Measurements from ENCODE around the gene PPP1R1B. TPM values are rescaled to one million over a fixed set of nuclear protein-coding genes. Genes with fewer than 3 reads are reported as not detected.
"Not testable (repeated sequence)": the region's sequence is repeated elsewhere in the genome, so short reads cannot be mapped to it uniquely, and the experiment has no call there.

Gene PPP1R1B
- total RNA-seq (2014; rRNA removed; shearing (Covaris generic)), result not detected in 2 replicates

DNA sequence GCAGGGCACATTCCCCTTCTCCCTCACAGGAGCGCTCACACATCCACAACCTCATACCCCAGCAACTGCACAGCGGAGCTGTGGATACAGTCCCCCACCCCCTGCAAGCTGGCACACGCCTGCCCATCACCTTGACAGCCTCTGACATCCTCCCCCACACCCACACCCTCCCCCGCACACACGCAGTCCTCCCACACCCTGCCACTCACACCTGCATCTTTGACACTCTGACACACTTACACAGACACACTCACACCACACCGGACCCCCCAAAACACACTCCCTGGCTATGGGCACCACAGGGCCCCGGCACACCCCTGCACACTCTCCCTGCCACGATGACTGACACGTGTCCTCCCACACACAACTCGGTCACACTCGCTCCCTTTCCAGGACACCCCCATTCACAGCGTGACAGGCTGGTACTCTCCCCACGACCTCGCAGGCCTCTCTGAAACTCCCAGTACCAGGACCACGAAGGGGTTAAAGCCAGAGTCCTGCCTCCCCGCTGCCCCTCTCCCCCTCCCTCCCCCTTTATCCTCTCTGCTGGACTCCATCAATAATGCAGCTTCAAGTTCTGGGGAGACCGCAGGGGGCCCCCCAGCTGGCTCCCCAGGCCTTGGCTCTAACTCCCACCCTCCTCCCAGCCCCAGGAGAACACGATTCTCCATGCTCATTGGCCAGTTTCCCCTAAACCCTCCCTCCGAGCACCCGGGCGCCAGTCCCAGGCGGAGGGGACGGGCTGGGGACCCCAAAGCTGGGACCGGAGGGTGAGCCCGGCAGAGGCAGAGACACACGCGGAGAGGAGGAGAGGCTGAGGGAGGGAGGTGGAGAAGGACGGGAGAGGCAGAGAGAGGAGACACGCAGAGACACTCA is at the start of gene PPP1R1B:
Gene PPP1R1B (plus strand): TSS at position 782 of the 876 bp plus-strand sequence. CDS start 441 bp downstream, outside the sequence.
- H3K27me3 ChIP-seq, result peaks cover 13% of the 10 kb centered on the region; the same call in 1 of the 2 replicates
- no peak within 1 kb of the TSS for H3K4me3 ChIP-seq
- H3K36me3 ChIP-seq, result no peaks in the 10 kb centered on the region

DNA sequence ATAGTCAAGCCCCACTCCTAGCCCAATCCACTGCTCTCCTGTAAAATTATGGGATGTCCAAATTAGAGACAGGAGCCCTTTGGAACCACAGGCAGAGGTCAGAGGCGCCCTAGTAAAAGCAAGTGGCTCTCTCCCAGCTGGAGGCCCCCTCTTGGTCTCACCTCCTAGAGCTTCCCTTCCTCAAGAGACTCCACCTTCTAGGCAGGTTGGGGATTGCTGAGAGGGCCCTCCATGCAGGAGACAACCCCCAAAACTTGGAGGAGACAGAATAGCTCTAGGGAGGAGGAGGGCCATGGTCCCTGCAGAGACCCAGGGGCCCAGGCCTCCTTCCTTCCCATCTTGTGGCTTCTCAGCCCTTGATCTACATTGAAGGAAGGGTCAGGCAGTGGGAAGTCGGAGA is 48.5 kb upstream of the PPP1R1B start:
- Histone ChIP-seq H3K36me3 (no peaks in the 10 kb centered on the region), H3K4me1 (peaks cover 2% of the 10 kb centered on the region; the same call in 1 of the 2 replicates), H3K4me3 (no peak overlapping the region), H3K9me3 (replicated peaks) (no peaks in the 10 kb centered on the region), H3K27me3 (peaks cover 11% of the 10 kb centered on the region), H3K27ac (no peak overlapping the region)
- DNase-seq, result no peak

More for the DNA sequence above, at the start of gene PPP1R1B:
- Histone ChIP-seq H3K9me3 (replicated peaks) (no peaks in the 10 kb centered on the region), H3K27ac (no peak within 1 kb of the TSS), H3K4me1 (peaks cover 6% of the 10 kb centered on the region; the same call in 1 of the 2 replicates)
- DNase-seq, result no peak

DNA sequence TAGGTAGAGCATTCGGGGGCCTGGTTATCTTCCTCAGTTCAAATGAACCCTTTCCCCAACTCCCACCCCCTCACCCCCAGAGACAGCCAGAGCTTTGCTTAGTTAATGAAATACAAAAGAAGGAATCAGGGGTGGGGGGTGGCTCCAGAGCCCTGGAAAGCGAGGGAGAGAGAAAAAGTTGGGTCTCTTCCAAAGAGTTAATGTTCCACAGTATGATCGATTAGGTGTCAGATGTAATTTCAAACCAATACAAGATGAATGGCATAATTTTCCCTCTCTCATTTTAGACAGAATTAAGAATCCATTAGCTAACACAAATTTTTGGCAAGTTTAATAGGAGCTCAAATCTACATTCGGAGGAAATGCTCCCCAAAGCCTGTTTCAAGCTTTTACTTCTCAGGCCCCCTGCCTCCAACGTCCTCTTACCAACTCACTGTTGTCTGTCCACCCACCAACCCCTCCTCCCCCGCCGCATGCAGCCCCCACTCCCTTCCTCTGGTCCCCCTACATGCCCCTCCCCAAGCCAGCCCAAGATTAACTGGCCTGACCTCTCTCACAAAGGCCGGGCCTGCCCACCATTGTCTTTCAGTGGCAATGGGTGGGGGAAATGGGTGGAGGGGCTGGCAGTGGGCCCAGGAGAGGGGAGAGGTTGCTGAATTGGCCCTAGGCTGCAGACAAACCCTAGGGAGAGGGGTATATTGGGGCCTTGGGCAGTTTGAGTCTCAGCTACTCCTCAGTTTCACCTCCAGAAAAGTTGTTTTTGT is 47.3 kb upstream of the PPP1R1B start:
- Histone ChIP-seq H3K27ac (no peak overlapping the region), H3K4me3 (no peak overlapping the region), H3K4me1 (no peaks in the 10 kb centered on the region), H3K27me3 (peaks cover 11% of the 10 kb centered on the region), H3K36me3 (no peaks in the 10 kb centered on the region), H3K9me3 (replicated peaks) (no peaks in the 10 kb centered on the region)
- no peak for DNase-seq

GRCh38 chr17:39580082-39580468 is 46.7 kb upstream of the PPP1R1B start:
- Histone ChIP-seq H3K27me3 (peaks cover 11% of the 10 kb centered on the region), H3K27ac (no peak overlapping the region), H3K4me1 (no peaks in the 10 kb centered on the region), H3K4me3 (no peak overlapping the region), H3K9me3 (replicated peaks) (no peaks in the 10 kb centered on the region), H3K36me3 (no peaks in the 10 kb centered on the region)
- no peak for DNase-seq

DNA sequence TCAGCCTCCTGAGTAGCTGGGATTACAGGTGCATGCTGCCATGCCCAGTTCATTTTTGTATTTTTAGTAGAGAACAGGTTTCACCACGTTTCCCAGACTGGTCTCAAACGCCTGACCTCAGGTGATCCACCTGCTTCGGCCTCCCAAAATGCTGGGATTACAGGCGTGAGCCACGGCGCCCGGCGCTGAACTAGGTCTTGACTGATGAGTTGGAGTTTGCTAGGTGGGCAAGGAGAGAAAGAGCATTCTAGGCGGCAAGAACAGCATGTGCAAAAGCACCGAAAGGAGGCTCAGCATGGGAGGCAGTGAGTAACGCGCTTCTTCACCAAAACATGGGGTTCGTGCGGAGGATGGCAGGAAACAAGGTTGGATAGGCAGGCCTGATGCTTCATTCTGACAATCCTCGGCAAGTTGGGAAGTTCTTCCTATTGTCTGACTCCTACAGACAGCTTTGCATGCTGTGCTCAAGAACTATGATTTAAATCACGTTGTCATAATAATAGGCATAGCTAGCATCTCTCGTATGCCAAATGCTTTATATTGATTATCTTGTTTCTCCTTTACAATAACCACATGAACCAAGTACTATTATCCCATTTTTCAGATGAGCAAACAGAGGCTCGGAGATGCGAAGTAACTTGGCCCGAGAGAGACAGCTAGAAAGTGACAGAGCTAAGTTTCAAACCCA is 45.5 kb upstream of the PPP1R1B start:
- peaks cover 11% of the 10 kb centered on the region for H3K27me3 ChIP-seq
- no peaks in the 10 kb centered on the region for H3K4me1 ChIP-seq
- no peak overlapping the region for H3K4me3 ChIP-seq
- DNase-seq, result no peak
- H3K36me3 ChIP-seq, result no peaks in the 10 kb centered on the region
- H3K9me3 ChIP-seq (replicated peaks), result no peaks in the 10 kb centered on the region
- H3K27ac ChIP-seq, result no peak overlapping the region

GRCh38 chr17:39581759-39582085 is 45.0 kb upstream of the PPP1R1B start:
- Histone ChIP-seq H3K27me3 (peaks cover 11% of the 10 kb centered on the region), H3K27ac (no peak overlapping the region), H3K36me3 (no peaks in the 10 kb centered on the region), H3K9me3 (replicated peaks) (no peaks in the 10 kb centered on the region), H3K4me3 (no peak overlapping the region), H3K4me1 (no peaks in the 10 kb centered on the region)
- DNase-seq, result no peak

DNA sequence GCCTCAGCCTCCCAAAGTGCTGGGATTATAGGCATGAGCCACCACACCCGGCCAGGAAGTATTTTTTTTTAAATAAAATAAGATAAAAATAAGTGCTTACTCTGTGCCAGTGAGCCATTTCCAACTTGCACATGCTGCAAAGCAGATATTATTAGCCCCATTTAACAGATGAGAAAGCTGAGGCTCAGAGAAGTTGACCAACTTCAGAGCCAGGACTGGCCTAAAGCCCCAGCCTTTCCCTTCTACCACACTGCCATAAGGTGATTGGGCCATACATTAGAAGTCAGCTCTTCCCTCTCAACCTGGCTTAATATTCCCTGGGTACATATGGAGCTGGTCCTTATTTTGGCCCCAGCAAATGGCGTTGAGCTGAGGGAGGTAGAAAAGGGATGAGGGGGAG is 44.1 kb upstream of the PPP1R1B start:
- no peak for DNase-seq
- no peaks in the 10 kb centered on the region for H3K9me3 ChIP-seq (replicated peaks)

GRCh38 chr17:39590180-39590579 is 36.6 kb upstream of the PPP1R1B start:
- H3K27me3 ChIP-seq; H3K27ac ChIP-seq; H3K9me3 ChIP-seq (replicated peaks); H3K4me3 ChIP-seq; H3K36me3 ChIP-seq; DNase-seq: not testable (repeated sequence)
- H3K4me1 ChIP-seq, result peaks cover 14% of the 10 kb centered on the region

More for the DNA sequence above, 44.1 kb upstream of the PPP1R1B start:
- no peak overlapping the region for H3K27ac ChIP-seq
- no peak overlapping the region for H3K4me3 ChIP-seq
- no peaks in the 10 kb centered on the region for H3K4me1 ChIP-seq
- H3K36me3 ChIP-seq, result no peaks in the 10 kb centered on the region
- H3K27me3 ChIP-seq, result peaks cover 11% of the 10 kb centered on the region

DNA sequence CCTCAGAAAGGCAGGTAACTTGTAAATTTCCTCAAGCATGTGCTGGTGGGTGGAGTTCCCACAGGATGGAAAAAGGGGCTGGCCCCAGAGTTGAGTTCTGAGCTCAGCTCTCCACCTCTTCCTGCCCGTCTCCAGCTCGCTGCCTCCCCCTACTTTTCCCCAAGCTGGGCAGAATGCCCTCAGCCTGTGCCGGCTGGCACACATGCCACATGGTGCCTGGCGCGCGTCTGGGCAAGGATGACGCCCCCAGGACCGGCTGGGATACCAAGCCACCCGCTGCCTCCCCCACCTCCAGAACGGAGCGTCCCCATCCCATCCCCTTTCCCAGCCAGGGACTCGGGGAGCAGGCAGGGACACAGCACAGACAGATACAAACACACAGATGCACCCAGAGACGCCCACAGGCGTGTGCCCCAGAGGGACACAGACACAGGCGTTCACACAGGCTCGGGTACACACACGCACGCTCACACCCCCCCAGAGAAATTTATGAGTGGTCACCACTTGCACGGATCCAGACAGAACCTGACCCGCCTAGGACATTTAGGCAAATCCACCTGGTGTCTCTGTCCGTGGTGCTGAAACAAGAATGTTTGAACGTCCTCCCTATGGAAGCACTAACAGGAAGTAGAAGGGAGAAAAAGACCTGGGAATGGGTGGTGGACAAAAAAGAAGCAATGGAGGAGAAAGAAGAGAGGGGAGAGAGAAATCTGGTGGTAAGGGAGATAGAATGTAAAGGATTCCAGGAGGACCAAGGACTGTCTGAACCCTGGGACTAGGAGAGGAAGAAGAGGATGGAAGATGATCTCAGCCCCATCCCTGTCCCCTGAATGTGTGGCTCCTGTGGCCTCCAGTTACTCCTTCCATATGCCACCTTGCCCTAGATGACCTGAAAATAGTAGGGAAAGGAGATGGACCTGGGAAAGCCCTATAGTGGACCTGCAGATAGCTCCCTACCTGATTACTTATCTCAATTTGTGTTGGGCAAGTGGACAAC is 34.5 kb upstream of the PPP1R1B start:
- Histone ChIP-seq H3K27ac (no peak overlapping the region), H3K36me3 (no peaks in the 10 kb centered on the region), H3K4me3 (no peak overlapping the region), H3K4me1 (peaks cover 14% of the 10 kb centered on the region), H3K27me3 (no peaks in the 10 kb centered on the region), H3K9me3 (replicated peaks) (no peaks in the 10 kb centered on the region)
- peak; percentile 62 to 83 for DNase-seq

DNA sequence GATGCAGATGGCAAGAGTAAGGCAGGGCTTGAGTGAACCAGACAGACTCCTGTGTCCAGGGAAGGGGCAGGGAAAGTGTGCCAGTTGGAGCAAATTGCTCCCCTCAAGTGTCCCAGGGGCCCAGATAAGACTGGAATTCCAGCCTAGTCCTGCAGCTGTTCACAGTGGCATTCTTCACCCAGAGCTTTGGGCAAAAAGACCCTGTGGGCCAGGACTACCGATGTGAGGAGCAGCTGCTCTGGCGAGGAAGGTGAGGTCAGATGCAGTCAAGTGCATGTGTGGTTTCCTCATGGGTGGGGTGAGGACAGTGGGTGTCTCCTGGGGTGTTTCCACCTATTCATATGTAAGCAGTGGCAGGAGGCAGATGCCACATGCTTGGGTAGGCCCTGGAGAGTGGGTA is 33.4 kb upstream of the PPP1R1B start:
- no peaks in the 10 kb centered on the region for H3K36me3 ChIP-seq
- peaks cover 6% of the 10 kb centered on the region for H3K27me3 ChIP-seq
- H3K9me3 ChIP-seq (replicated peaks), result no peaks in the 10 kb centered on the region
- peaks cover 14% of the 10 kb centered on the region for H3K4me1 ChIP-seq
- DNase-seq, result peak; percentile 59 to 73
- H3K4me3 ChIP-seq, result no peak overlapping the region
- H3K27ac ChIP-seq, result no peak overlapping the region

DNA sequence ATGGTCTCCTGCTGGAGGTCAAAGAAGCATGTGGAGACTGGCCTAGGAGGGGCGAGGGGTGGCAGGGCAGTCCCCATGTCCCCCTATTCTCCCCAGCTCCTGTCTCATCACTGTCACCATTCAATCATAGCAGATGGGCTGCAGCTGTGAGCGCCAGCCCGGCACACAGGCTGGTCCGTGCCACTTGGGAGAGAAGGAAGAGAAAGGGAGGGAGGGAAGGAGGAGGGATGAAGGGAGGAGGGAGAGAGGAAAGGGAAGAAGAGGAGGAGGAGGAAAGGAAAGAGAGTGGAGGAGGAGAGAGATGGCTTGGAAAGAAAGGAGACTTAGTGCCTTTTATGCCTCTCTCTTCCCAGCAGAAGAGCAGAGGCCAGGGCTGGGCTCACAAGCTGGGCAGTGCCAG is 31.5 kb upstream of the PPP1R1B start:
- no peak overlapping the region for H3K4me3 ChIP-seq
- no peak overlapping the region for H3K27ac ChIP-seq
- H3K36me3 ChIP-seq, result no peaks in the 10 kb centered on the region
- no peaks in the 10 kb centered on the region for H3K9me3 ChIP-seq (replicated peaks)
- peaks cover 24% of the 10 kb centered on the region for H3K27me3 ChIP-seq
- peaks cover 14% of the 10 kb centered on the region for H3K4me1 ChIP-seq
- no peak for DNase-seq

DNA sequence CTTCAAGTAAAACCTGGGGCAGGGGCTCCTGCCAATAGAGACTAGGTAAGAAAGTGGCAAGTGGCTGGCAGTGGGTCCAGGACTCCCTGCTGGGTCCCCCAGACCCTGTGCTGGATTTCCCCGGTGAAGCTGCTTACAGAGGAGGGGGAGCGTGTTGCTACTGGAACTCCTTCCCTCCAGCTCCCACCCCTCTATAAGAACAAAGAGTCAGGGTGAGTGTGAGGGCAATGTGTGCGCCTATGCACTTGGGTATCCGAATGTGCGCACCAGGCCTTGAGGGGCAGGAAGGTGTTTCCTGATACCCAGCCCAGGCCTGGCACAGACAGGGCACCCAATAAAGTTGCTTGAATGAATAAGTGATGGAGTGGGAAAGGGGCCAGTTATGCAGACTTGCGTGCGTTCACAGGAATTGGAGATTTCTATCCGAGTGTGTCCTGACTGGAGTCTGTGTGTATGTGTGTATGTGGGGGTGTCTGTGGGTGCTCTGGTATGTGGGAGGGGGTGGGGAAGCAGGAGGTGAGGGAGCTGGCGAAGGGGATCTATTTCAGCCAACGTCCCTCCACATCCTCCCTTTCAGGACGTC is 30.7 kb upstream of the PPP1R1B start:
- Histone ChIP-seq H3K9me3 (replicated peaks) (no peaks in the 10 kb centered on the region), H3K27ac (no peak overlapping the region), H3K27me3 (peaks cover 32% of the 10 kb centered on the region), H3K4me1 (peaks cover 14% of the 10 kb centered on the region), H3K36me3 (no peaks in the 10 kb centered on the region), H3K4me3 (no peak overlapping the region)
- no peak for DNase-seq

- H3K9me3 ChIP-seq (replicated peaks), result no peaks in the 10 kb centered on the region
- H3K4me1 ChIP-seq, result peaks cover 14% of the 10 kb centered on the region
- no peaks in the 10 kb centered on the region for H3K36me3 ChIP-seq
- H3K27ac ChIP-seq, result no peak overlapping the region
- H3K4me3 ChIP-seq, result no peak overlapping the region
- DNase-seq, result no peak
- peaks cover 38% of the 10 kb centered on the region for H3K27me3 ChIP-seq
Measured at GRCh38 chr17:39596543-39597267, 30.0 kb upstream of the PPP1R1B start.

All from SJCRH30 (cell line).